ENCODE data around the gene EME1.
"Not testable (repeated sequence)": the region's sequence is repeated elsewhere in the genome, so short reads cannot be mapped to it uniquely, and the experiment has no call there.

EME1 gene, protein sequence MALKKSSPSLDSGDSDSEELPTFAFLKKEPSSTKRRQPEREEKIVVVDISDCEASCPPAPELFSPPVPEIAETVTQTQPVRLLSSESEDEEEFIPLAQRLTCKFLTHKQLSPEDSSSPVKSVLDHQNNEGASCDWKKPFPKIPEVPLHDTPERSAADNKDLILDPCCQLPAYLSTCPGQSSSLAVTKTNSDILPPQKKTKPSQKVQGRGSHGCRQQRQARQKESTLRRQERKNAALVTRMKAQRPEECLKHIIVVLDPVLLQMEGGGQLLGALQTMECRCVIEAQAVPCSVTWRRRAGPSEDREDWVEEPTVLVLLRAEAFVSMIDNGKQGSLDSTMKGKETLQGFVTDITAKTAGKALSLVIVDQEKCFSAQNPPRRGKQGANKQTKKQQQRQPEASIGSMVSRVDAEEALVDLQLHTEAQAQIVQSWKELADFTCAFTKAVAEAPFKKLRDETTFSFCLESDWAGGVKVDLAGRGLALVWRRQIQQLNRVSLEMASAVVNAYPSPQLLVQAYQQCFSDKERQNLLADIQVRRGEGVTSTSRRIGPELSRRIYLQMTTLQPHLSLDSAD

DNA sequence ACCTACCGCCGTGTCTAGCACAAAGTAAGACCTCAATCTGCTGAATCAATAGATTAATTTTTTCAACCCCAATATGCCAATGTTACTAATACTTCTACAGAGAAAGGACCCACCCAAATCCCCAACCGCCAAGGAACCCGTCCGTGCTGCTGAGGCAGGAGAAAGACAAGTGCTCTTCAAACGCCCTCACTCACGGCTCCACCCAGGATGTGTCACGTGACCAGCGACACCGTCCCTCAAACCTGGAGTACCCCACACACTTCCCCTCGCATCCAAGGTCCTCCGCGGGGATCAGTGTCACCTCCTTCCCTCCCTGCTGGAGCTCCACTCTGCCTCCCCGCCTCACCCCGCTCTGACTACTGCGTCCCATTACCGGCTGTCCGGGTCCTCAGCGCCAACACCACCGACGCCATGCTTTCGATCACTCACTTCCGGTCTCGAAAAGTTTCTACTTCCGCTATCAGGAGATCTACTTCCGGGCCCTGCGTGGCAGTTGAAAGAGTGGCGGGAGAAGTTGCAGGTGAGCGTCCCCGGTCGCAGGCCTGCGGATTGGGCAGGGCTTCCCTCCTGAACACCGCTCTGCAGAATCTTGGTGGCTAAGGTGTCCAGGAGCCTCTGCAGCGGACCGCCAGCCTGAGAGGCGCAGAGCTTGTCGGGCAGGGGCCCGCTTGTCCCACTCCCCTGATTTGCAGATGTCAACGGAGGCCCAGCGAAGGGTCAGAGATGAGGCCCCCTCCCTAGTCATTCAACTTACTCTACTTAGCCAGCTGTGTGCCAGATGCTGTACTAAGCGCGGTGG lies at the start of gene EME1, which contains the start of gene MRPL27:
Gene EME1, plus strand, starts transcription at position 472 of the 799 bp plus-strand sequence. CDS start 1,980 bp downstream, outside the sequence.
Gene MRPL27, minus strand, starts transcription at position 427 of the 799 bp plus-strand sequence. Its CDS starts 14 bp downstream, at position 413.
- peak; percentile 76 for DNase-seq (ENCODE audit: low read depth)

DNA sequence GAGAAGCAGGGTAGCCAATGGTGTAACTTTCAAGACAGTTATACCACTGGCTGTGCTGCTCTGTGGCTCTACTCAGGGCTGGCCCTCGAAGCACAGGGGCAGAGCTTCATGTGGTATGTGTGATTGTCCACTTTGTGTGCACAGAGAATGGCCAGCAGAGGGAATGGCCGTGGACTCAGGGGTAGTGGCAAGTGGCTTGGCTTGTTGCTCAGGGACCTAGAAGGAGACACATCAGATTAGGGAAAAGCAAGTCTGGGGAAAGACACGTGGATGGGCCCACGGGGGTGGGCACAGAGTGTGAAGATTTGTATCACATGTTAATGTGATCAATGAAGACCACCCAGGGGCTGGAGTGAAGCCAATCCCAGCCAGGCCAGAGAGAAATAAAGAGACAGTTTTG lies 47.1 kb upstream of the EME1 start:
- DNase-seq (ENCODE audit: low read depth) = no peak

DNA sequence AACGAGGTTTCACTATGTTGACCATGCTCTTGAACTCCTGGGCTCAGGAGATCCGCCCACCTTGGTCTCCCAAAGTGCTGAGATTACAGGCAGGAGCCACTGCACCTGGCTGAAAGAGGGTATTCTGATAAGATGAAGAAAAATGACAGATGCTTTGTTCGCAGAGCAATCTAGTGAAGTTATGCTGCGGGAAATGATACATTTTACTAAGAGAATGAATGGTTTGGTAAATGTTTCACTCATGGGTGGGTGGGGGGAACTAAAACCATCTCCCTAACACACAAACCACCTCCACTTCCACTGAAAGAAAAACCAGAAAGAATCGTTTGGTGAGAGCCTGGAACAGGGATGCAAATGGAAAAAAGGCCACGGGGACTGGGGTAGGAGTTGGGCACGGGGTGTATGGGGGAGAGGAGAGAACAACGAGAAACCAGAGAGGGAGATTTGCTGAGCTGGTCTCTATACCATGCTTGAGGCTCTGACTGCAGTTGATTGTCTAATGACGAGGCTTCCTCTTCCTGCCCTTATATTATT lies 46.1 kb upstream of the EME1 start:
- DNase-seq (ENCODE audit: low read depth) = no peak

DNA sequence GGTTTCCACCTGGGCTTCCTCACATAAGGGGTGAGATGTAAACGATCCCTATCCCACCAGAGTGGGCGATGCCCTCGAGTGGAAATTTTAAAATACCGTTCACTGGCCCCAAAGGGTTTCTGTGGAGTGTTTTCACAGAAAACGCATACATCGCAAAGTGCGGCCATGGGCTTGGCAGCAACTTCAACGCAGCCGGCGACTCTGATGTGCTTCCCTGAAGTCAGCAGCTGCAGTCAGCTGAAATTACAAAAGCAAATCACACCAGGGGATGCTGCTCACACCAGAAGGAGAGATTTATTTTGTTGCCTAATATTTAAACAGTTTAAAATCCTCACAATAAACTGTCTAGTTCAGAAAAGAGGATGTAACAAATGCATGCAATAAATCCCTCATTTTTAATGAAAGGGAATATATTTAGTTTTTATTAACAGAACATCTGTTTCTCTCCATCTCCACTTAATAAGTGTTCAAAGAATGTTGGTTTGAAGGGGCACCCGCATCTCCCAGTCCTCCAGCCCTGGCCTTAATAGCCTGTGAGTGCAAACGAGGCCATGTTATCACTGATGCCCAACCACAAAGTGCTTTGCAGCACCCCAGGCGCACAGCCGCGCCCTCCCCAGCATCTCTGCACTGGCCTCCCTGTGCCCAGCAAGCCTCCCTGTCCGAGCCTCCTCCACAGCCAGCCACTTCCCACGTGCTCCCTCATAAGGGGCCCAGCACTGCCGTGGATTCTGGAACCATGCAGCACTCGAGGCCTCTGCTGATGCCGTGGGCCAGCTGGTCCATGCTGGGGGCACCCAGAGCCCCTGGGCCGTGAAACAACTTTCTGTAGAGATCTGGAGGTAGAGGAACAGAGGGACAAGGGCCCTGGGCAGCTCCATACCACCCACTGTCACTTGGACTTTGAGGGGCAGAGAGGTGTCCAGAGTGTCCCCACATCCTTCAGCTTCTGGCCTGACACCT lies 44.4 kb upstream of the EME1 start:
- no peak for DNase-seq (ENCODE audit: low read depth)

DNA sequence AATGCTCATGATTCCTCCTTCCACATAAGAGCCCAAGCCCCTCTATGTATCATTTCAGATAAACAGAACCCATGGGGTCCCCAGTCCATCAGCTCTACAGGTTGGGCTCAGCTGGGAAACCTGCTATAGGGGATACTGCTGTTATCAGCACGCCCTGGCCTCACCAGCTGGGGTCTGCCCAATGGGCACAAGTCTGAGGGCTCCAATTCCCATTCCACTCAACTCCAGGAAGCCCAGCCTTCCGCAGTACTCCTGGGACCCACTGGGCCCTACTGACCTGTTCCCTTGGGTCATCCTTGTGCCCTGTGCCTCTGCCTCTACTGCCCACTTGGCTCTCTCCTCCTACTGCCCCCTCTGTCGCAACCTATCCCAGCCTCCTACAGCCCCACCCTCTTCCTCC lies 43.3 kb upstream of the EME1 start:
- no peak for DNase-seq (ENCODE audit: low read depth)

DNA sequence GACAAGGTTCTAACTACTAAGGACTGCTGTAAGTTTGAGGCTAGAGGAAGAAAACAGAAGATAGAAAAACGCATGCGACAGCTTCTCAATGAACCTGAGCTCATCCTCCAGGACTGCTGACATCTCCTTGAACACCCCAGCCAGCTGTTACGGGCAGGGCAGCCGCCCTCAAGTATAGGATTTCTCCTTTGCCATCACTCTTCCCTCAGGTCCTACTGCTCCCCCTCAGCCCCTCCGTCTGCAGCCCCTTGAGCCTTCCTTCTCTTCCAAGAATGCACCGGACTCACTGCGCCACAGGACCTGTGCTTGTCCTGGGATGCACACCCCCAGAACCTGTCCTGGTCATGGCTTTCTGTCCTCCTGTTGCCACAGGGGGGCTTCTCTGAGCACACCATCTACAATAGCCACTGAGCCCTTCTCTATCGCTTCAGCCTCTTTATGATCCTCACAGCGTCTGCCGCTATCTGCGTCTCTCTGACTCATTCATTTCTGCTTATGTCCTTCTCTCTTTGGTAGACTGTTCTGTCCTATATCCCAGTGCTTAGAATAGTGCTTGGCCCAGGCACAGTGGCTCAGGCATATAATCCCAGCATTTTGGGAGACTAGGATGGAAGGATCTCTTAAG lies 42.8 kb upstream of the EME1 start:
- no peak for DNase-seq (ENCODE audit: low read depth)

DNA sequence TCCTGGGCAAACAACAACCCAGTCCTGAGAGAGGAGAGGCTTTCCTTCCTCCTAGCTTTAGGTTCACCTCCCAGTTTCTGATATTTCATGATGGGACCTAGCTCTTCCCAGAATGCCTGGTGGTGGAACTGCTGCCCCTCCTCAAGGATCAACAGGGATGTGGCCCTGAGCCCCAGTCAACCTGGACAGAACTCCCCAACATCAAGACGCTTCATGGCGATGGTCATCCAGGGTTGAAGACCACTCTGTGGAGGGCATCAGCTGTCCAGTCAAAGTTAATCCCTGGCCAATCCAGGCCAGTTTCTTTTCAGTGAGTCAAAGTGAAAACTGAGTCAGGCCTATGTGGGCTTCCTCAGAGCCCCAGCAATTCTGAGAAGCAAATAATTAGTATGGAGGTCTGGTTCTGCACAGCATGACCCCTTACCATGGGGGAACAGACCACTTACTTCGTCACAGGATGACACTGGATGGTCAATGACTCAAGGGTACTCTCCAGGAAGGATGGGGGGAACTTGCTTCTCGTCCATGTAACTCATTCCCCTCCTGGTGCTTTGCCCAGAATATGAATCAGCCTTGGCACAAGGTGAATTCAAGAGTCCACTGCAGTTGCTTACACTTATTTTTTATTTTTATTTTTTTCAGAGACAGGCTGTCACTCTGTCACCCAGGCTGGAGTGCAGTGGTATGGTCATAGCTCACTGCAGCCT lies 41.8 kb upstream of the EME1 start:
- no peak for DNase-seq (ENCODE audit: low read depth)

DNA sequence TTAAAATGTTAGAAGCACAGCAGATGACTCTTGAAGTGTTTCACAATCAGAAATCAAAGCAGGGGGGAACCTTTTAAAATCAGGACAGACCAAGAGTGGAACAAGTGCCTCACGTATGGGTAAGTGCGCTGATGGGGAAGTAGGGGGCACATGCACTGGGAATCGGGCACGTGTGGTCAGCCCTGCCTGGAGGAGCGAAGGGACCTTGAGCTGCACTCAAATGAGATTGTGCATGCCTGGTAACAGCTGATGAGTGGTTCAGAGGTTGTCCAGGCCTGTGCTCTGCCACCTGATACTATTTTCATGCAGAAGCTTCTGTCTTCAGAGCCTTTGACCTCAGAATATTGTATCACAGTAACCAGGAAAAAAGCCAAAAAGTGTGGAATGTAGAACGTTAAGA lies 40.8 kb upstream of the EME1 start:
- no peak for DNase-seq (ENCODE audit: low read depth)

DNA sequence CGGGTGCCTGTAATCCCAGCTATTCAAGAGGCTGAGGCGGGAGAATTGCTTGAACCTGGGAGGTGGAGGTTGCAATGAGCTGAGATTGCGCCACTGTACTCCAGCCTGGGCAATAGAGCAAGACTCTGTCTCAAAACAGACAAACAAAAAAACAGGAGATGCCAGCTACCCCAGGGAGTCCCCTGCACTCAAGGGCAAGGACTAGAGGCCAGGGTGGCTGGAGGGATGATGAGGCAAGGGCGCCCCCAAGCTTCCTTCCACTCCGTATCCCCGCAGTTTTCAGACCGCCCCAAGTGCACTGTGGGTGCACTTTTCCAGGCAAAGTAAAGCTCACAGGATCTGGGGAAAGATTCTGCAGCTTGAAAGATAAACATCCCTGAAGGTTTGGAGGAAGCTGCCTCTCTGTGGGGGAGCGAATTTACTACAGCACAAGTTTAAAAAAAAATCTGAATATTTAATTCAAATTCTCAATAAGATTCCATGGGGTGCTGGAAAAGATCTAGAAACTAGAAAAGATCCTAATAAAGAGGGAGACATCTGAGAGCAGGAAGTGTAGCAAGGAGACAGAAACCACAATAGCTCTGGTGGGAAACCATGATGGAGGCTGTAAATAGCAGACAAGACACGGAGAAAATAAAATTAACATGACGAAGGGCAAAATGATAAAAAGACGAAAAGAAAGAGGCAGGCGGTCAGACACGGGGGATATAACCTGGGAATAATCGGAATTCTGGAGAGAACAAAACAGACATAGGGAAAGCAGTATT lies 39.6 kb upstream of the EME1 start:
- not testable (repeated sequence) for DNase-seq (ENCODE audit: low read depth)

DNA sequence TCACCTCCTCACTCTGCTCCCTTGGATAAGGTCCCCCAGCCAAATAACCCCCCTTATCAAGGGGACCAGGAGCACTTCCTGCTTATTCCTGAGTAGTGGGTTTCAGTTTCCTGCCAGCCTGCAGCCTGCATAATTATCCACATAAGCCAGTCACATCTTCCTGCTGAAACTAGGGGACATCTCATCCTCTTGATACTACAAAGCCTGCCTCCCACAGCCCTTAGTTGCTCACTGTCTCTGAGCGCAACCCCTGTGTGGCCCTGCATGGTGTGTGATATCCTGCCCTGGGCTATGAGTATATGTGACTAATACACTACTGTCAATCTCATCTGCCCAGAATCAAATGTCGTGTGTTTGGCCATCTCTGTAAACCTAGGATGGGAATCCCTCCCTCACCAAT lies 35.1 kb upstream of the EME1 start:
- no peak for DNase-seq (ENCODE audit: low read depth)

DNA sequence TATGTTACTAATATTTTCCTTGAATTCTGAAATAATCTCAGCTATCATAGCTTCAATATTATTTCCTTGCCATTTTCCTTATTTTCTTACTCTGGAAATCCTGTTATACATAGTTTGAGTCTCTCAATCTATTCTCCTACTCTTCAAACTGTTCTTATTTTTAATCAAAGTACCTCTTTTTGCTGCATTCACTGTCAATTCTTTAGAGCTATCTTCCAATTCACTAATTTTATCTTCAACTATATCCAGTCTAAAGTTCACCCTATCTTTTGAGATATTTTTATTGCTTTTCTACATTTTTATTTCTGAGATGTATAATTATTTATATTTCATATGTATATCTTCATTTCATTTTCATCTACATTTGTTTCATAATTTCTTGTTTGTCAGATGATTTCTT lies 34.4 kb upstream of the EME1 start:
- DNase-seq (ENCODE audit: low read depth) = no peak

DNA sequence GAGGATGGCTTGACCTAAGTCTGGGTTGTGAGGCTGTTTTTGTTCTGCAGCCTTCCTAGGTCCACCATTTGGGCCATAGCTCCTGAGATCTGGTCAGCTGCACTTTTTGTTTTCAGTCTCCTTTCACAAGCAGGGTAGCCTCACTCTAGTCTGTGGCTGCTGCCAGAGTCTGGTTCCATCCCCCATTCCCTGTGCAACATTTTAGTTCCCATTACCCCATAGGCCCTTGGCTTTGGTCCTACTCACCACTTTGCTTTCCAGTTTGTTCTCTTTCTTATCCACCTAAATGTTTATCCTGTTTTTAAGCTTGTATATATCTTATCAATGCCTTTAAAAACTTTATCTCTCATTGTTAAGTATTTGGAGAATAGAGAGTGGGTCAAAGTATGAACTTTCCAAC lies 33.6 kb upstream of the EME1 start:
- DNase-seq (ENCODE audit: low read depth) = no peak

DNA sequence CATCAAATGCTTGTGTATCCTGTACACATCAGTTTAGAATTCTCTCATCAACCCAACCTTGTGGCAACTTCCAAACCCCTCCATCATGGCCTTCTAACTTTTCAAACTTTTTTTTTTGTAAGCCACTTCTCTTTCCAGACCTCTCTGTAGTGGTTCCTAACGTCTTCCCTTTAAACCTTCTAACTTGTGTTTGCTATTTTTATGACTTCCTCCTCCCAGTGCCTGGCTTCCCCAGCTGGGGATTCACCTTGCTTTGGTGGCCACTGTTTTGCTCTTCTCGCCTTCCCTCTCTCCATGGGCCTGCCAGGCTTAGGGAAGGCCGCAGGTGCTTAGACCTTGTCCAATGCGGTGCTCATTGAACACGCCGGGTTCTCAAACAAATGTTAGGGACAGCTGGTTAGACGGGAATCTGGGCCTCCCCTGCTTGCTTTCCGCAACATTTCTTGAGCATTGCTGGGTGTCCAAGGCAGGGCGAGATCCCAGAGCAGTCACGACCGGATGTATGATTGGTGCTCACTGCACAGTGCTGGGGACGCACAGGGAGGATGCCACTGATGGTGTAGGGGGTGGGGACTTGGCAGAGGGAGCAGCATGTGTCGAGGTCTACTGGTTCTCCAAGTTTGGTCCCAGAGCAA lies 28.2 kb upstream of the EME1 start:
- DNase-seq (ENCODE audit: low read depth) = no peak

DNA sequence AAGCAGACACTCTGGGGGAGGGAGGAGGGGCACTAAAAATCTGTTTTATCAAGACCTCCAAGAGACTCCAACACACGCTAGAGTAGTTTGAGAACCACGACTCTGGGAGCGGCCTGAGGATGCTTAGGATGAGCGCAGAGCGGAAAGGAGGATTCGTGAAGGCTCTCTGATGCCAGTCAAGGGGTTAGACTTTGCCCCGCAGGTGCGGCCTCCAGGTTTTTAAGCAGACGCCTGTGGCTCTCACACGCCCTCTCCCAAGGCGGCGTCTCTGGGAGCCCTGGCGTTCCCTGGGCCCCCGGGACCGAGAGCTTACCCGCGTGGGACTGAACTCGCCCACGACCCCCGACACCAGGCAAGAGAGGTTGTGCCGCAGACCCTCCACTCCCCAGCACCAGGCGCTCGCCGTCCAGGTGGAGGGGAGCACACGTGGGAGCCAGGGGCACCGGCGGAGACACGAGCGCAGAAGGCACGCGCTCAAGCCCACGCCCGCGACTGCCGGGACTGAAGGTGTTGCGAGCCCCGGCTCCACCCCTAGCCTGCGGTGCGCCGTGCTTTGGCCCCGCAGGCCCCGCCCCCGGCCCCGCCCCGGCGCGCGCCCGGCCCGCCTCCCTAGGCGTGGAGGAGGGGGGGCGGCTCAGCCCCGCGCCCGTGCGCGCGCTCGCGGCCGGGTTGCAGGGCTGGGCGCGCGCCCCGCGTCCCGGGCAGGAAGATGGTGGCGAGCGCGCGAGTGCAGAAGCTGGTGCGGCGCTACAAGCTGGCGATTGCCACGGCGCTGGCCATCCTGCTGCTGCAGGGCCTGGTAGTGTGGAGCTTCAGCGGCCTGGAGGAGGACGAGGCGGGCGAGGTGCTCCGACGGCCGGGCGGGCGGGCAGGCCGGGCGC lies 27.4 kb upstream of the EME1 start, which contains the start of gene XYLT2:
Gene XYLT2, plus strand, starts transcription at position 695 of the 881 bp plus-strand sequence. Its CDS starts 15 bp downstream, at position 710.
- peak; percentile 91 for DNase-seq (ENCODE audit: low read depth)

DNA sequence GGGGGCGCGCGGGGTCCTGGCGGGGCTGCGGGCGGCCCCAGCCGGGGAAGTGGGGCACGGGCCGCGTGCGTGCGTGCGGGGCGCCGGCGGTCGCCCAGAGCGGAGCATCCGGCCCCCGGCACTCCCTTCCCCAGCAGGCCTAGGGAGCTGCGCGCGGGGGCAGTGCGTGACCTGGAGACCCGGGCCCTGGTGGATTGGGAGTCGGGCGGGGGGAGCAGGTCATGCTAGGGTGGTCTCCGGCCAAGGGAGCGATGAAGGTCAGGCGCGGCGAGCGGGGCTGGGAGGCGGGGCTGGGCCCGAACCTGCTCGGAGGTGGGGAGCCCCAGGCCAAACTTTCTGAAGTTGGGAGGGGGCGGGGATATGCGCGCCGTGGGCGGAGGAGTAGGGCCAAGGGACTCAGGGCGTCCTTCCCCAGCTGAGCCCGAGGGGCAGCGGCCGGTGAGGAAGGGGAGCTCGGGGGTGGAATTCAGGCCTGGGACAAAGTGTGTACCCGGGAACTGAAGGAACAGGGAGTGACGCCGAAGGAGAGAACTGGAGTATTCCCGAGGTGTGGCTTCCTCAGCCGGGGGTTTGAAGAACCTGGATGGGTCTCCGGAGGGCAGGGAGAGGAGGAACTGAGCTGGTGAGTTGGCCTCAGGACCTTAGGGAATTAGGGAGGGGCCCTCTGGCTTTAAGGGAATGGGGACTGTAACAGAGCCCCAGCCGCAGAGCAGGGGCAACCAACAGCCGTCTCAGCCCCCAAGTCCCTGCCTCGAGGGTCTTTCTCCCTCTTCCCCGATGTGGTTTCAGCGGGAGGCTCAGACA lies 26.5 kb upstream of the EME1 start:
- DNase-seq (ENCODE audit: low read depth) = peak; percentile 45

DNA sequence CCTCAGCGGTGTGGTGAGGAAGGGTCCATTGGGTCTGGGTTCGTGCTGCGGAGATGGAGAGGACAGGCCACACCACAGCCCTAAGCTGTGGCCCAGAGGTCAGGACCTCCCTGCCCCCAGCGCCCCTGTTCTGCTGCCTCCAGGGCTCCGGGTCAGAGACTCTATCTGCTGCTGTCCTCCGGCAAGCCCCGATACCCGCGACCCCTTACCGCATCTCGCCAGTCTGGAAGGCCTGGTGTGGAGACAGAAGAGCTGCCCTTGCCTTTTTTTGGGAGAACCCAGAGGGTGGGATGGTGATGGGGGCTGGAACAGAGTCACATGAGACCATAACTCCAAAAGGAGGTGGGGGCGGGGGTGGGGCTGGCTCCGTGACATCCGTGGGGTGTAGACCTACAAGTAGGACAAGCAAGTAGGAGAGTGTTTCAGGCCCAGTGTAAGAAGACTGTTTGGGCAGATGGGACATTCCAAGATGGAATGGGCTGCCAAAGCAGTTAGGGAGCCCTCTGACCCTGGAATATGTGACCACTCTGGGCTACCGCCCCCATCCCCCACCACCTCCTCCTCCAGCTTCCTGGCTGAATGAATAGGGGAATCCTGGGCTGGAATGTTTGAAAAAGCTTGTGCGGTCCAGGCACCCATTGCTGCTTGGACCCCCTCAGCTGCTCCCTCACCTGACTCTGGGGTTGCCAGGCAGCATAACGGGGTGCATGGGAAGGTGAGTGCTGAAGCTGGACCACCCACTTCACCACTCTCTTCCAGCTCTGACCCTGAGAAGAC lies 25.7 kb upstream of the EME1 start:
- DNase-seq (ENCODE audit: low read depth) = no peak

Measured in activated T-helper 9 cell treated with anti-CD3 and anti-CD28 coated beads, Interleukin-2, amount 50 U/mL, for 16 hours (primary cell).